ENCODE results near the gene NOVA2. TPM values are rescaled to one million over a fixed set of nuclear protein-coding genes. Genes with fewer than 3 reads are reported as not detected.

NOVA2 gene
- total and polyA plus RNA-seq, 8 donors: 6.4 to 13.9 (median 11.5) TPM

DNA sequence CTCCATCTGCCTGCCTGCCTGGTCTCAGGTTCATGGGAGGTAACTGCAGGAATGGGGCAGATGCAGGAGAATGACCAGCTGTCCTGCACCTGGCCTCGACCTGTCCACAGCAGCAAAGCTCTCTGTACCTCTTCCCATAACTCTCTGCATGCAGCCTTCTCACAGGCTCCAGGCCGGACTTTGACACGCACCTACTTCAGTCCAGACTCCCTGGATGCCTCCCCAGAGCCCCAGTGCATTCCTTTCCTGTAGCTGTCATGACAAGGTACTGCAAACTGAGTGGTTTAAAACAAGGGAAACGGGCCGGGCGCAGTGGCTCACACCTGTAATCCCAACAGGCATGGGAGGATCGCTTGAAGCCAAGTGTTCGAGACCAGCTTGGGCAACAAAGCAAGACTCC, 62.4 kb downstream of the NOVA2 start:
- Histone ChIP-seq H3K9me3 (no peaks in the 10 kb centered on the region), H3K27ac (no peak overlapping the region), H3K4me1 (no peaks in the 10 kb centered on the region), H3K36me3 (no peaks in the 10 kb centered on the region), H3K4me3 (no peak overlapping the region), H3K27me3 (peaks cover 0 to 30% of the 10 kb centered on the region in 2 donors)
- intact Hi-C loops (cut with DNase I): no loop called here
- DNase-seq (no peak), ATAC-seq (no peak)
- TF ChIP-seq, protein P1, sequence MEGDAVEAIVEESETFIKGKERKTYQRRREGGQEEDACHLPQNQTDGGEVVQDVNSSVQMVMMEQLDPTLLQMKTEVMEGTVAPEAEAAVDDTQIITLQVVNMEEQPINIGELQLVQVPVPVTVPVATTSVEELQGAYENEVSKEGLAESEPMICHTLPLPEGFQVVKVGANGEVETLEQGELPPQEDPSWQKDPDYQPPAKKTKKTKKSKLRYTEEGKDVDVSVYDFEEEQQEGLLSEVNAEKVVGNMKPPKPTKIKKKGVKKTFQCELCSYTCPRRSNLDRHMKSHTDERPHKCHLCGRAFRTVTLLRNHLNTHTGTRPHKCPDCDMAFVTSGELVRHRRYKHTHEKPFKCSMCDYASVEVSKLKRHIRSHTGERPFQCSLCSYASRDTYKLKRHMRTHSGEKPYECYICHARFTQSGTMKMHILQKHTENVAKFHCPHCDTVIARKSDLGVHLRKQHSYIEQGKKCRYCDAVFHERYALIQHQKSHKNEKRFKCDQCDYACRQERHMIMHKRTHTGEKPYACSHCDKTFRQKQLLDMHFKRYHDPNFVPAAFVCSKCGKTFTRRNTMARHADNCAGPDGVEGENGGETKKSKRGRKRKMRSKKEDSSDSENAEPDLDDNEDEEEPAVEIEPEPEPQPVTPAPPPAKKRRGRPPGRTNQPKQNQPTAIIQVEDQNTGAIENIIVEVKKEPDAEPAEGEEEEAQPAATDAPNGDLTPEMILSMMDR (IDR thresholded peaks at IDR 0.05): no peak

DNA sequence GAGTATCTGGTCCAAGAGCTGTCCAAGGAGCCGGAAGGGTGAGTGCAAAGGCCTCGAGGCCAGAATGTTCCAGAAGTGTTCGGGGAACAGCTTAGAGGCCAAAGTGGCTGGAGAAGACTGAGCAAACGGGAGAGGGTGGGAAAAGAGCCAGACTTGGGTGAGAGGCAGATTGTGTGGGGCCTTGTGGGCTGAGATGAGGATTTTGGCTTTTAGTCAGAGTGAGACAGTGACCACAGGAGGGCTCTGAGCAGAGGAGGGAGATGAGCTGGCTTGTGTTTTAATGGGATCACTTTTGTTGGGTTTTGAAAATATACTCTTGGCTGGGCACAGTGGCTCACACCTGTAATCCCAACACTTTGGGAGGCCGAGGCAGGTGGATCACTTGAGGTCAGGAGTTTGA, 64.7 kb downstream of the NOVA2 start:
- intact Hi-C loops (cut with DNase I): no loop called here
- TF ChIP-seq, protein P1 (IDR thresholded peaks at IDR 0.05): no peak
- no peaks in the 10 kb centered on the region for H3K36me3 ChIP-seq
- no peaks in the 10 kb centered on the region for H3K4me1 ChIP-seq
- H3K27ac ChIP-seq: no peak overlapping the region
- H3K9me3 ChIP-seq: no peaks in the 10 kb centered on the region
- H3K27me3 ChIP-seq: peaks cover 0 to 14% of the 10 kb centered on the region in 2 donors
- DNase-seq (no peak), ATAC-seq (no peak)
- H3K4me3 ChIP-seq: no peak overlapping the region

DNA sequence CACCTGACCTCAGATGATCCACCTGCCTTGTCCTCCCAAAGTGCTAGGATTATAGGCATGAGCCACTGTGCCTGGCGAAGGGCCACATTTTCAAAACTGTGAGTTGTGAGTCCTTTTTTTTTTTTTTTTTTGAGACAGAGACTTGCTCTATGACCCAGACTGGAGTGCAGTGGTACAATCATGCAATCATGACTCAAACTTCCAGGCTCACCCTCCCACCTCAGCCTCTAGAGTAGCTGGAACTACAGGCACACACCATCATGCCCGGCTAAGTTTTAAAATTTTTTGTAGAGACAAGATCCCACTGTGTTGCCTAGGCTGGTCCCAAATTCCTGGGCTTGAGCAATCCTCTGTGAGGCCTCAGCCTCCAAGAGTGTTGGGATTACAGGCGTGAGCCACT, 67.4 kb downstream of the NOVA2 start:
- no peak overlapping the region for H3K4me3 ChIP-seq
- H3K27ac ChIP-seq: no peak overlapping the region
- DNase-seq (no peak), ATAC-seq (no peak)
- H3K27me3 ChIP-seq: peaks cover 0 to 6% of the 10 kb centered on the region in 2 donors
- no peaks in the 10 kb centered on the region for H3K9me3 ChIP-seq
- no peaks in the 10 kb centered on the region for H3K36me3 ChIP-seq
- TF ChIP-seq, protein P1 (IDR thresholded peaks at IDR 0.05): no peak
- intact Hi-C loops (cut with DNase I): no loop called here
- H3K4me1 ChIP-seq: peaks cover 6 to 11% of the 10 kb centered on the region in 2 donors

DNA sequence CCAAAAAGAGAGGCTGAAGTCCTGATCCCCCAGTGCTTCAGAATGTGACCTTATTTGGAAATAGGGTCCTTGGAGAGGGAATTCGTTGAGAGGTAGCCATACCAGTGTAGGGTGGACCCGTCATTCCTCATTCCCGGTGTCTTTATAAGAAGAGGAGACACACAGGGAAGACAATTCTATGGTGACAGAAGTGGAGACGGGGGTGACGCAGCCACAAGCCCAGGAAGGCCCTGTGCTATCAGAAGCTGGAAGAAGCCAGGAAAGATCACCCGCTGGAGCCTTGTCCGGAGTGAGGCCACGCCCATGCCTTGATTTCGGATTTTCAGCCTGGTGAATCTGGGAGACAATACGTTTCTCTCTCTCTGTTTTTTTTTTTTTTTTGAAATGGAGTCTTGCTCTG, 68.7 kb downstream of the NOVA2 start:
- TF ChIP-seq, protein P1 (IDR thresholded peaks at IDR 0.05): no peak
- Histone ChIP-seq H3K4me1 (peaks cover 11 to 20% of the 10 kb centered on the region in 2 donors), H3K27me3 (no peaks in the 10 kb centered on the region), H3K27ac (no peak overlapping the region), H3K36me3 (no peaks in the 10 kb centered on the region), H3K4me3 (no peak overlapping the region), H3K9me3 (no peaks in the 10 kb centered on the region)
- ATAC-seq (no peak), DNase-seq (no peak)
- intact Hi-C loops (cut with DNase I): no loop called here

DNA sequence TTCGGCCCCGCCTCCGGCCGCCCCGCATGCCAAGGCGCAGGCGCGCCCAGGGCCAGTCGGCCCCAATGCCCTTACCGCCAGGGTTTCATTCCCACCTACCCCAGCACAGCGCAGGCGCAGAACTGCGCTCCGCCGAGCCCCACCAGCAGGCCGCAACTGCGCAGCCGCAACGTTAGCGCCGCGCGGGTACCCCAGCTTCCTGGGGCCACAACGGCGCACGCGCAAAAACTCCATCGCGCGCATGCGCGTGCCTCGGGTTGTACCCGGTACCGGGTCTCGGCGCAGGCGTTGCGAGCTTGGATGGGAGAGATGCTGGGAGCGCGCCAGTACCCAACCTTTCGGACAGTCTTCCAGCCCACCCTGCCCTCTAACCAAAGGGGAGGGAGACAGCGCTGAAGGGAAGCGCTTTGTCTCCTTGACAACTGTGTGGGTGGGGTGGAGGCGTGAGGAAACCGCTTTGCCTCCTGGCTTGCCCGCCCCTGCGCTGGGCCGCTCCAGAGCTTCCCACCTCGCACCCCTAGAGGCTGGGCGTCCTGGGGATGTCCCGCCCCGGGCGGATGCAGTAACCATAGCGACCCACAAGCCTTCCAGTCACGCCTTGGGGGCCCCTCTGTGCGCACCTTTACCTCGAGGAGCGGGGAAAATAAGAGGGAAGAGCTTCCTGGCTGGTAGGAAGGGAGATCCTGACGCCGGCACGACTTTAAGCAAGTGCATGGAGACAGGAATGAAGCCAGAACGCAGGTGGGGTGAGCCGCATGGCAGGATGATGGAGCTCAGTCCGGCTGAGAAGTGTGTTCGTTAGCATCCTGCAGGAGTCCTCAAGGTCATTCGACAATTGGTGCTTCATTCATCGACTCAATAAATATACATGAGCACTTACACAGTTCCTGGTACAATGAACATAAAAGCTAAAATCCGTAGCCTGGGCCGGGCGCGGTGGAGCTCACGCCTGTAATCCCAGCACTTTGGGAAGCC, 70.7 kb downstream of the NOVA2 start:
- intact Hi-C loops (cut with DNase I): no loop called here
- TF ChIP-seq, protein P1 (IDR thresholded peaks at IDR 0.05): no peak
- H3K4me1 ChIP-seq: peaks cover 11 to 20% of the 10 kb centered on the region in 2 donors
- peaks cover 0 to 16% of the 10 kb centered on the region in 2 donors for H3K36me3 ChIP-seq
- H3K27me3 ChIP-seq: no peaks in the 10 kb centered on the region
- peak overlapping the region; percentile 43 to 85 for H3K27ac ChIP-seq
- no peaks in the 10 kb centered on the region for H3K9me3 ChIP-seq
- DNase-seq (peak; percentile 98 to 100 (median 99)), ATAC-seq (peak; percentile 96)
- peak overlapping the region; percentile 57 to 76 for H3K4me3 ChIP-seq

Data from left lung (tissue), 10 donors.